HepG2 (cell line): ENCODE results near the gene ELP4. TPM values are rescaled to one million over a fixed set of nuclear protein-coding genes. Genes with fewer than 3 reads are reported as not detected.

Experiments
- ATAC-seq: fragments of 200-7000 bp; cut with Tn5 transposase; 3 replicates; pipeline ENCODE4 v1.9.1; 2020; ENCODE audit warnings: mild to moderate bottlenecking, moderate library complexity
- BruUV-seq: library from RNA; stranded (reverse); fragments of 400-500 nt; replicated peaks from 2 replicates; lab custom pipeline; 2021; lab: Mats Ljungman, UMichigan
- CTCF ChIA-PET: fragments of 300-600 bp; formaldehyde crosslinking; extraction: SDS; loops from one replicate; lab custom pipeline; 2021; ENCODE audit warnings: low total read pairs, inconsistent platforms, low intra/inter-chr PET ratio; lab: Yijun Ruan, JAX
- POLR2A ChIA-PET: fragments of 350-600 bp; sonication (Branson Sonifier 250); formaldehyde crosslinking; loops from one replicate; lab custom pipeline; 2020; ENCODE audit warnings: antibody characterized with exemption, inconsistent platforms; lab: Yijun Ruan, JAX
- DNase-seq: peaks from one replicate; pipeline ENCODE4 v3.0.0-alpha.2; 2015; ENCODE audit warnings: low spot score
- FAIRE-seq: peaks from 3 replicates; lab custom pipeline; 2011; peaks lifted over from hg19 to GRCh38; lab: Jason Lieb, UNC
- H2AFZ ChIP-seq: one replicate; pipeline ENCODE4 v1.6.1; 2011; ENCODE audit warnings: low read length, inconsistent platforms
- H3K27ac ChIP-seq: fragments of 300-600 bp; 3 replicates; pipeline ENCODE4 v1.8.0; 2011; ENCODE audit warnings: mixed run types, mild to moderate bottlenecking, mixed read lengths, low read length, inconsistent platforms; ENCODE audit not compliant: insufficient read depth; ENCODE audit errors: extremely low read length
- H3K27me3 ChIP-seq, 2 experiments: fragments of 200-600 bp in 1 of 2; 2 replicates in 1 of 2; 3 replicates in 1 of 2; pipeline versions ENCODE4 v1.6.0 to v1.8.0; 2011; ENCODE audit warnings: low read length in 2 of 2, mild to moderate bottlenecking in 2 of 2, moderate library complexity in 2 of 2, inconsistent platforms in 1 of 2; ENCODE audit not compliant: insufficient read depth in 2 of 2, control insufficient read depth in 1 of 2
- H3K36me3 ChIP-seq, 2 experiments: fragments of 200-600 bp in 1 of 2; replicated peaks in 1 of 2; 2 replicates in 1 of 2; 3 replicates in 1 of 2; pipeline versions ENCODE4 v1.5.1 to v1.8.0; 2011; ENCODE audit warnings: low read length in 2 of 2, inconsistent platforms in 1 of 2; ENCODE audit not compliant: insufficient read depth in 2 of 2, control insufficient read depth in 1 of 2
- H3K4me1 ChIP-seq: 2 replicates; pipeline ENCODE4 v1.5.1; 2012; ENCODE audit warnings: low read length, inconsistent platforms; ENCODE audit not compliant: insufficient read depth
- H3K4me2 ChIP-seq: 2 replicates; pipeline ENCODE4 v1.6.0; 2011; ENCODE audit warnings: low read depth, low read length, inconsistent platforms
- H3K4me3 ChIP-seq, 3 experiments: fragments of 200-600 bp in 1 of 3; sonication (generic), shearing (Covaris generic) in 1 of 3; replicated peaks in 1 of 3; 2 replicates each; pipeline ENCODE4 v1.5.1; 2011 to 2016; ENCODE audit warnings: low read length in 3 of 3, inconsistent platforms in 2 of 3, low read depth in 2 of 3, mild to moderate bottlenecking in 2 of 3, control low read depth in 1 of 3, mixed read lengths in 1 of 3; ENCODE audit not compliant: insufficient read depth in 1 of 3
- H3K79me2 ChIP-seq: one replicate; pipeline ENCODE4 v1.6.1; 2011; ENCODE audit warnings: low read length, inconsistent platforms; ENCODE audit not compliant: insufficient read depth
- H3K9ac ChIP-seq: 2 replicates; pipeline ENCODE4 v1.6.0; 2011; ENCODE audit warnings: mild to moderate bottlenecking, low read depth, low read length, inconsistent platforms; ENCODE audit not compliant: insufficient read depth
- H3K9me3 ChIP-seq: 2 replicates; pipeline ENCODE4 v1.5.1; 2012; ENCODE audit warnings: mild to moderate bottlenecking, low read length
- H4K20me1 ChIP-seq: 2 replicates; pipeline ENCODE4 v1.6.0; 2011; ENCODE audit warnings: inconsistent platforms, mild to moderate bottlenecking, low read length, moderate library complexity; ENCODE audit not compliant: insufficient read depth
- CHCHD3 ChIP-seq: sonication (generic); formaldehyde crosslinking; IDR thresholded peaks from 2 replicates; pipeline ENCODE4 v1.8.0; 2022; ENCODE audit warnings: mild to moderate bottlenecking, missing genetic modification reagents, moderate library complexity
- ETV5 ChIP-seq: IDR thresholded peaks from 2 replicates; pipeline ENCODE4 v1.6.1; 2018; ENCODE audit warnings: missing biosample characterization, missing genetic modification reagents, inconsistent platforms, borderline replicate concordance
- FOXC1 ChIP-seq: sonication (generic); formaldehyde crosslinking; IDR thresholded peaks from 2 replicates; pipeline ENCODE4 v1.8.0; 2022; ENCODE audit warnings: mild to moderate bottlenecking, missing genetic modification reagents, borderline replicate concordance
- PPARG ChIP-seq: conservative IDR thresholded peaks from 2 replicates; pipeline ENCODE4 v1.6.1; 2016; ENCODE audit warnings: missing biosample characterization, missing genetic modification reagents
- SETDB1 ChIP-seq: sonication (generic); formaldehyde crosslinking; IDR thresholded peaks from 2 replicates; pipeline ENCODE4 v1.5.1; 2020; ENCODE audit warnings: missing genetic modification reagents, mild to moderate bottlenecking, borderline replicate concordance
- SMARCE1 ChIP-seq: fragments of 450-650 bp; IDR thresholded peaks from 2 replicates; pipeline ENCODE4 v1.6.1; 2017; ENCODE audit warnings: borderline replicate concordance
- SP4 ChIP-seq: sonication (generic); formaldehyde crosslinking; IDR thresholded peaks from 2 replicates; pipeline ENCODE4 v1.8.1; 2023; ENCODE audit warnings: mild to moderate bottlenecking, missing genetic modification reagents
- WGBS: methylation state at CpG from one replicate; pipeline ENCODE4 v1.1.6; 2017; ENCODE audit warnings: low lambda C conversion rate; 5-methylcytosine and 5-hydroxymethylcytosine counted together
- in situ Hi-C: cut with HindIII; loops from 2 replicates; pipeline ENCODE4 v1.10.0; 2017; ENCODE audit warnings: low pct_unique_long_range_greater_than_20kb; ENCODE audit not compliant: extremely low pct_ligation_motif_present
- intact Hi-C: fragments of 100-400 bp; cut with micrococcal nuclease; formaldehyde crosslinking; loops from one replicate; pipeline ENCODE4 v1.10.0; 2022; ENCODE audit not compliant: unreplicated experiment
- polyA plus RNA-seq, 8 experiments: library from polyadenylated mRNA; depleted of rRNA in 3 of 8; stranded (reverse) in 7 of 8; unstranded in 1 of 8; fragments of >200 nt; fragmentation: Illumina TruSeq in 4 of 8; extraction: Trizol in 4 of 8; gene quantifications; 2 replicates each; pipeline versions ENCODE4 v1.2.1 to v1.2.3, GENCODE V29; 2011 to 2016; ENCODE audit warnings: low read depth in 4 of 8, missing spikeins in 1 of 8, mixed read lengths in 1 of 8; ENCODE audit not compliant: insufficient read depth in 1 of 8
- total RNA-seq, 5 experiments: library from RNA; depleted of rRNA; stranded (reverse); fragments of >200 nt; fragmentation: Illumina TruSeq; extraction: Trizol; gene quantifications; 2 replicates each; pipeline ENCODE4 v1.2.3, GENCODE V29; 2016; ENCODE audit warnings: low read depth in 1 of 5
- TF ChIP-seq, protein P1 (sequence below): sonication (generic); formaldehyde crosslinking; IDR thresholded peaks from 2 replicates; pipeline ENCODE4 v1.8.0; 2022; ENCODE audit warnings: mild to moderate bottlenecking, missing genetic modification reagents
- TF ChIP-seq, protein P2 (sequence below): conservative IDR thresholded peaks from 2 replicates; pipeline ENCODE4 v1.6.1; 2018; ENCODE audit warnings: missing genetic modification reagents
- TF ChIP-seq, protein P3 (sequence below): sonication (generic); formaldehyde crosslinking; IDR thresholded peaks from 2 replicates; pipeline ENCODE4 v1.4.0; 2020; ENCODE audit warnings: missing genetic modification reagents

ELP4 gene
- total and polyA plus RNA-seq, 2 of the 13 experiments (the other 11 are each of a cell fraction or from before 2014, with no cell fraction given): 12.8 to 19.1 TPM

GRCh38 chr11:31788085-31788484 is 278.5 kb downstream of the ELP4 start:
- in situ Hi-C loops: no loop called here
- FAIRE-seq: no peak
- DNase-seq: no peak
- no peak overlapping the region for H3K27ac ChIP-seq
- no peaks in the 10 kb centered on the region; a peak in 1 of 5 replicates for H3K27me3 ChIP-seq
- 92% methylated on average over 3 of the region's 3 CpGs for WGBS
- no peak overlapping the region for H3K4me2 ChIP-seq
- H3K4me3 ChIP-seq: no peak overlapping the region
- no peaks in the 10 kb centered on the region for H3K79me2 ChIP-seq
- H3K36me3 ChIP-seq: no peaks in the 10 kb centered on the region
- CTCF ChIA-PET: no interaction called here
- H3K9me3 ChIP-seq: no peaks in the 10 kb centered on the region
- BruUV-seq: no TSS peak
- H3K4me1 ChIP-seq: no peaks in the 10 kb centered on the region
- POLR2A ChIA-PET: no interaction called here
- no peaks in the 10 kb centered on the region for H4K20me1 ChIP-seq
- no peak overlapping the region for H3K9ac ChIP-seq
- no peak overlapping the region for H2AFZ ChIP-seq
- TF ChIP-seq PPARG (CRISPR knock-in tag) (no peak), SMARCE1 (no peak), ETV5 (CRISPR knock-in tag) (no peak), SETDB1 (CRISPR knock-in tag) (no peak), SP4 (CRISPR knock-in tag) (no peak), CHCHD3 (CRISPR knock-in tag) (no peak), FOXC1 (CRISPR knock-in tag) (no peak)
- TF ChIP-seq, protein P1, sequence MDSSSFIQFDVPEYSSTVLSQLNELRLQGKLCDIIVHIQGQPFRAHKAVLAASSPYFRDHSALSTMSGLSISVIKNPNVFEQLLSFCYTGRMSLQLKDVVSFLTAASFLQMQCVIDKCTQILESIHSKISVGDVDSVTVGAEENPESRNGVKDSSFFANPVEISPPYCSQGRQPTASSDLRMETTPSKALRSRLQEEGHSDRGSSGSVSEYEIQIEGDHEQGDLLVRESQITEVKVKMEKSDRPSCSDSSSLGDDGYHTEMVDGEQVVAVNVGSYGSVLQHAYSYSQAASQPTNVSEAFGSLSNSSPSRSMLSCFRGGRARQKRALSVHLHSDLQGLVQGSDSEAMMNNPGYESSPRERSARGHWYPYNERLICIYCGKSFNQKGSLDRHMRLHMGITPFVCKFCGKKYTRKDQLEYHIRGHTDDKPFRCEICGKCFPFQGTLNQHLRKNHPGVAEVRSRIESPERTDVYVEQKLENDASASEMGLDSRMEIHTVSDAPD (CRISPR knock-in tag): no peak
- TF ChIP-seq, protein P2, sequence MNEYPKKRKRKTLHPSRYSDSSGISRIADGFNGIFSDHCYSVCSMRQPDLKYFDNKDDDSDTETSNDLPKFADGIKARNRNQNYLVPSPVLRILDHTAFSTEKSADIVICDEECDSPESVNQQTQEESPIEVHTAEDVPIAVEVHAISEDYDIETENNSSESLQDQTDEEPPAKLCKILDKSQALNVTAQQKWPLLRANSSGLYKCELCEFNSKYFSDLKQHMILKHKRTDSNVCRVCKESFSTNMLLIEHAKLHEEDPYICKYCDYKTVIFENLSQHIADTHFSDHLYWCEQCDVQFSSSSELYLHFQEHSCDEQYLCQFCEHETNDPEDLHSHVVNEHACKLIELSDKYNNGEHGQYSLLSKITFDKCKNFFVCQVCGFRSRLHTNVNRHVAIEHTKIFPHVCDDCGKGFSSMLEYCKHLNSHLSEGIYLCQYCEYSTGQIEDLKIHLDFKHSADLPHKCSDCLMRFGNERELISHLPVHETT (CRISPR knock-in tag): no peak
- TF ChIP-seq, protein P3, sequence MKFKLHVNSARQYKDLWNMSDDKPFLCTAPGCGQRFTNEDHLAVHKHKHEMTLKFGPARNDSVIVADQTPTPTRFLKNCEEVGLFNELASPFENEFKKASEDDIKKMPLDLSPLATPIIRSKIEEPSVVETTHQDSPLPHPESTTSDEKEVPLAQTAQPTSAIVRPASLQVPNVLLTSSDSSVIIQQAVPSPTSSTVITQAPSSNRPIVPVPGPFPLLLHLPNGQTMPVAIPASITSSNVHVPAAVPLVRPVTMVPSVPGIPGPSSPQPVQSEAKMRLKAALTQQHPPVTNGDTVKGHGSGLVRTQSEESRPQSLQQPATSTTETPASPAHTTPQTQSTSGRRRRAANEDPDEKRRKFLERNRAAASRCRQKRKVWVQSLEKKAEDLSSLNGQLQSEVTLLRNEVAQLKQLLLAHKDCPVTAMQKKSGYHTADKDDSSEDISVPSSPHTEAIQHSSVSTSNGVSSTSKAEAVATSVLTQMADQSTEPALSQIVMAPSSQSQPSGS (CRISPR knock-in tag): no peak
- ATAC-seq: no peak
- intact Hi-C loops: no loop called here
